ENCODE results near the gene CHI3L1.

- TF ChIP-seq CTCF (IDR thresholded peaks at IDR 0.05 in 8 of 11, conservative IDR thresholded peaks at IDR 0.05 in 3 of 11) (no peak), POLR2AphosphoS5 (IDR thresholded peaks at IDR 0.05) (no peak)
These were observed 40.0 kb downstream of the CHI3L1 start for GRCh38 chr1:203146537-203146936.
